NB4 (cell line): ENCODE measurements around the gene S100A6.

Experiments
- MYC ChIP-seq: IDR thresholded peaks from 2 replicates; pipeline ENCODE4 v1.6.1; 2011; ENCODE audit warnings: low read depth, low read length
- POLR2A ChIP-seq: IDR thresholded peaks from 2 replicates; pipeline ENCODE4 v1.6.1; 2011; ENCODE audit warnings: mild to moderate bottlenecking; ENCODE audit not compliant: insufficient read length; ENCODE audit errors: extremely low read depth
- TF ChIP-seq, protein P1 (sequence below): IDR thresholded peaks from 2 replicates; pipeline ENCODE4 v1.6.1; 2011; ENCODE audit warnings: low read depth, low read length
- TF ChIP-seq, protein P2 (sequence below): IDR thresholded peaks from one replicate; pipeline ENCODE4 v1.5.1; 2012; ENCODE audit warnings: low read depth, low read length

DNA sequence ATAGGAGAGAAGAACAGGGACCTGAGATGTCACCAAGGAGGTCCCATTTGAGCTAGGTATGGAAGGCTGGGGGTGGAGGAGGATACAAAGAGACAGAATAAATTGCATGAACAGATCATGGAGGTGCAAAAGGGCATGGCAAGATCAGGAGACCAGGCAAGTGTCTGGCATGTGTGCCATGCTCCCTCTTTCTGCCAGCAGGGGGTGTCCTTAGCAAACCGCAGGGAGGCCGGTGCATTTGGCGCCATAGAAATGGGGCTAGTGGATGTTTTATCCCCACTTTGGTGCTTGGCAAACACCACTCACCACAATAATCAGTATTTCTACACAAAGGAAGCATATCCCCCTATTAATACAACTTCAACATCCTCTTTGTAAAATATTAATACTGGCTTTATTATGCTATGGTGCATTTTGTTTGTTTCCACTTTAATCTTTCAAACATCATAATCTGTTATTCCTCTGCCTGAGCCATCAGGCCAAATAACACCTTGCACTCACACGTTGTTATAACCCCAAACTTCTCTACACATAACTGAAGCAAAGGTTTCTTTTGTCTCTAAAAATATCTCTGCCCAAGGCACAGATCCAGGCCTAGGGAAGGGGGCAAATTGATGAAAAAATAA lies 25.9 kb downstream of the S100A6 start:
- TF ChIP-seq, protein P1, sequence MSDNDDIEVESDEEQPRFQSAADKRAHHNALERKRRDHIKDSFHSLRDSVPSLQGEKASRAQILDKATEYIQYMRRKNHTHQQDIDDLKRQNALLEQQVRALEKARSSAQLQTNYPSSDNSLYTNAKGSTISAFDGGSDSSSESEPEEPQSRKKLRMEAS = peak; percentile 49; the same call in 1 of the 2 replicates
- TF ChIP-seq, protein P2, sequence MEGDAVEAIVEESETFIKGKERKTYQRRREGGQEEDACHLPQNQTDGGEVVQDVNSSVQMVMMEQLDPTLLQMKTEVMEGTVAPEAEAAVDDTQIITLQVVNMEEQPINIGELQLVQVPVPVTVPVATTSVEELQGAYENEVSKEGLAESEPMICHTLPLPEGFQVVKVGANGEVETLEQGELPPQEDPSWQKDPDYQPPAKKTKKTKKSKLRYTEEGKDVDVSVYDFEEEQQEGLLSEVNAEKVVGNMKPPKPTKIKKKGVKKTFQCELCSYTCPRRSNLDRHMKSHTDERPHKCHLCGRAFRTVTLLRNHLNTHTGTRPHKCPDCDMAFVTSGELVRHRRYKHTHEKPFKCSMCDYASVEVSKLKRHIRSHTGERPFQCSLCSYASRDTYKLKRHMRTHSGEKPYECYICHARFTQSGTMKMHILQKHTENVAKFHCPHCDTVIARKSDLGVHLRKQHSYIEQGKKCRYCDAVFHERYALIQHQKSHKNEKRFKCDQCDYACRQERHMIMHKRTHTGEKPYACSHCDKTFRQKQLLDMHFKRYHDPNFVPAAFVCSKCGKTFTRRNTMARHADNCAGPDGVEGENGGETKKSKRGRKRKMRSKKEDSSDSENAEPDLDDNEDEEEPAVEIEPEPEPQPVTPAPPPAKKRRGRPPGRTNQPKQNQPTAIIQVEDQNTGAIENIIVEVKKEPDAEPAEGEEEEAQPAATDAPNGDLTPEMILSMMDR = peak; percentile 90
- TF ChIP-seq POLR2A (no peak), MYC (no peak)
